Pulmonary artery endothelial cell (primary cell): ENCODE data around the gene UBE2F. TPM values are rescaled to one million over a fixed set of nuclear protein-coding genes. Genes with fewer than 3 reads are reported as not detected.

Experiments
- DNase-seq: peaks from one replicate; pipeline ENCODE4 v3.0.0-alpha.2; 2011; ENCODE audit warnings: low read depth, low spot score
- total RNA-seq: library from RNA; depleted of rRNA; stranded (reverse); fragments of >200 nt; gene quantifications from 2 replicates; pipeline ENCODE4 v1.2.3, GENCODE V29; 2014

Gene UBE2F, protein sequence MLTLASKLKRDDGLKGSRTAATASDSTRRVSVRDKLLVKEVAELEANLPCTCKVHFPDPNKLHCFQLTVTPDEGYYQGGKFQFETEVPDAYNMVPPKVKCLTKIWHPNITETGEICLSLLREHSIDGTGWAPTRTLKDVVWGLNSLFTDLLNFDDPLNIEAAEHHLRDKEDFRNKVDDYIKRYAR
- 39.1 and 47.6 TPM in 2 replicates for total RNA-seq

DNA sequence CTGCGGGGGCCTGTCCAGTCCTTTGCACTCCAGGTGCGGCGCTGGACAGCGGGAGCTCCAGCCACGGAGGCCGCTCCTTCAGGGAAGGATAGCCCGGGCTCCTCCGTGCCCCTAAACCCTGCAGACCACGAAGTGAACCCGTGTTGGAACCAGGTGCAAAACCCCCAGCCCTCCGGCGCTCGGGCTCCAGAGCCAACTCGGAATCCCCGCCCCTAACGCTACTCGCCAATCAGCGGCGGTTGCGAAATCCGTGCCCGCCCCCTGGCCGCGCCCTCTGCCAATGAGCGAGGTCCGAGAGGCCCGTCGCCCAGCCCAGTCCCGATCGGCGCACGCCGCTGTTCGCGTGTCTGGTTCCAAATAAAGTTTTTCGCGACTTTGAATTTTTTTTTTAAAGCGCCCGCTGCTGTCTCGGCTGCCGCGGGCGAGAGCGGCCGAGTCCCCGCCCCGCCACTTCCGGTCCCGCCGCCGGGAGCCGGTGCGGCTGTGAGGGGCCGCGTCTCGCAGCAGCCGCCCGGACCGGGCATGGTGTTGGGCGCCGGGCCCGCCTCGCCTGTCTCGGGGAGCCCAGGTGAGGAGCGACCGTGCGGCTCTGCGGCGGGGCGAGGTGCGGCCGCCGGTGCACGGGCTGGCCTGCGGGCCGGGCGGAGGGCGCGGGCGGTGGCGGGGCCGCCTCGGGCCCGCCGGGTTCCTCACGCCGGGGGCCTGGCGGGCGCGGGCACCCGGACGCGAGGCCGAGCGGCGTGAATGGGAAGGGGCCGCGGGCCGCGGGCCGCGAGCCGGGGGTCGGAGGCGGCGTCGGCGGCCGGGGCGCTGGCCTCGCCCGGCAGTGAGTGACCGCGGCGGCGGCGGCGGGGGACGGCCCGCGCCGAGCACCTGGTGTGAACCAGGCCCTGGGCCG lies at the start of gene UBE2F:
Gene UBE2F, plus strand, starts transcription at position 450 of the 898 bp plus-strand sequence. CDS start 6,094 bp downstream, outside the sequence.
- peak; percentile 81 for DNase-seq

DNA sequence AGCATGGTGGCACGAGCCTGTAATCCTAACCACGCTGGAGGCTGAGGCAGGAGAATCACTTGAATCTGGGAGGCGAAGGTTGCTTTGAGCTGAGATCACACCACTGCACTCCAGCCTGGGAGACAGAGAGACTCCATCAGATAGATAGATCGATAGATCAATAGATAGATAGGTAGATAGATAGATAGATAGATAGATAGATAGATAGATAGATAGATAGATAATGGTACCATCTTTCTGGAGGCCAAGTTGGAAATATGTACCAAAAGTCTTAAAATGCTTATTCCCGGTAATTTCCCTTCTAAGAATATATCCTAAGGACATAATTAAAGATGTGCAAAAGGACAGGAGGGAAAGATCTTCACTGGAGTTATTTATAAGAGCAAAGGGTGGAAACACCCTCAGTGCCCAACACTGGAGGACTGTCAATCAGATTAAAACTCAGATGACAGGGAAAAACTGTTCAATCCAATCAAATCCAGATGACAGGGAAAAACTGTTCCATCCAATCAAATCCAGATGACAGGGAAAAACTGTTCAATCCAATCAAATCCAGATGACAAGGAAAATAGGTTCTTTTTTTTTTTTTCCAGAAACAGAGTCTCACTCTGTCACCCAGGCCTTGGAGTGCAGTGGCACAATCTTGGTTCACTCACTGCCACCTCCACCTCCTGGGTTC lies 49.0 kb upstream of the UBE2F start:
- no peak for DNase-seq

DNA sequence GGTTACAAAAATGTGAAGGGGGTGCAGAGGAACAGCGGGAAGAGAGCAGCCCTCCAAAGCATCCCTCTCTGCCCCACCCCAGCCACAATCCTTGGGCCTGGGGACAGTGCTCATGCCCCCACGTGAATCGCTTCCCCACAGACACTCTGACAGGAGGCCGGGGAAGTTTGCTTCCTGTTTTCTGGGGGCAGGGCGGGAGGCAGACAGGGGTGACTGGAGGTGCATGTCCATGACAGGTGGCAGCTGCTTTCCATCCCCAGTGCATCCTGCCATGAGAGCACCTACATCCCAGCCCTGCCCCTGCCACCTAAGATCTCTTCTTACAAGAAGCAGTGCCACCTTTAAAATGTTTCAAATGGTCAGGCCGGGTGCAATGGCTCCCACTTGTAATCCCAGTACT lies 47.2 kb upstream of the UBE2F start:
- DNase-seq = no peak

DNA sequence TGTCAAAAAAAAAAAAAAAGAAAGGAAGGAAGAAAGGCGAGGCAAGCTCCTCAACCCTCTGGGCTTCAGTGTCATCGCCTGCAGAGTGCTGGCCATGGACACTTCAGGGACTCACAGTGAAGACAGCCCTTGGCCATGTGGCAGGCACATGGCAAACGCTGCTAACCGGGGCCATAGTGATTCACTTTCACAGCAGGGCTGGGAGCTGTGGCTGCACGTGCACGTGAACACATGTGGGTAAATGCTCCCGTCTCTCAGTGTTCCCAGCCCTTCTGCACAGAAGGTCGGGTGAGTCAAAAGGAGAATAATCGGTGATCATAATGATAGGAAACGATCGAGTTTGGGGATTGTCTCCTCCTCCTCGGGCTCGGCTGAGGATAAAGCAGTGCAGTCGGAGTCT lies 46.1 kb upstream of the UBE2F start:
- DNase-seq = no peak

DNA sequence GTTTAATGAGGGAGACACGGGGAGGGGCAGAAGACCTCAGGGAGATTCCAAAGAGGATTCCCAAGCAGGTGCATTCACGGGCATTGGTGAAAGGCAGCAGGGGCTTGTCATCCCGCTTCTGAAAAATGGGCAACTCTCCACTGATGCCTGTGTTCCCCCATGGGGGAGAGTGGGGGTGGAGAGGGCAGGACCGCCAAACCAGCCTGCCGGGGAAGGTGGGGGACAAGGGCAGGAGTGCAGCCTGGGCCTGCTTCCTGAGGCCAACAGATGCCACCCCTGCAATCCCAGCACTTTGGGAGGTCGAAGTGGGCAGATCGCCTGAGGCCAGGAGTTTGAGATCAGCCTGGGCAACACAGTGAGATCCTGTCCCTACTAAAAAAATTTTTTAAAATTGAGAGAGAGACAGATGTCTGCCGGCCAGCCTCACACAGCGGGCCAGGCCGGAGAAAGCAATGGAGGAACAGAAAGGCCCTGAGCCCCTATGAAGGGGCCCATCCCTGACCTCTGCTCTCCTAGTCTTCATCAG lies 44.8 kb upstream of the UBE2F start:
- no peak for DNase-seq

DNA sequence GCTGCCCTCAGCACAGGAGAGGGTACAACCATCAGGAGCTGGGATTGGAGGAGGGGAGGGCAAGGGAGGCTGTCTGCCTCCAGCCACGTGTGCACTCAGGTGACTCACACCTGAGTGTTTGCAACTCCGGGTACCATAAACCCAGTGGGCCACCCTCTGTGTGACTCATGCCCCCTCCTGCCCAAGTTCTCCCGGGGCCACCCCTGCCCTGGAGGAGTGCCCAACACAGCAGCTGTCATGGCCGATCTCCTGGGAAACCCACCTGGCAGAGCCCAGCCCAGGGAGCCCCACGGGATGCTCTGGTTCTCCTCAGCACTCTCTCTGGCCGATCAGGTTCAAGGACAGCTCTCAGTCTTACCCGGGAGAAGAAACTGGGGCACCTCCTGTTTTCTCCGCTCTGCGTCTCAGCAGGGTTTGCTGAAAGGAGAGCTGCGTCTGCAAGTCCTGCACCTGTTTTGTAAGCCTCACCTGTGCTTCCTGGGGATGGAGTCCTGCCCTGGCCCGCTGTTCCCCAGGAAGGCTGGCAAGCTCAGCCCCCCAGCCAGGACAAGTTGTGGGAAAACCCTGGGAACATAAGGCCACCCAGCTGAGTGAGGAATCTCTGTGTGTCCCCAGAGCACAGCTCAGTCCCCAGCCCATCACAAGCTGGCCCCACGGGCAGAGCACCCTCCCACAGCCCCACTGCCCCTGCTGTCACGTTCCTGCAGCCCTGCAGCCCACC lies 44.0 kb upstream of the UBE2F start:
- no peak for DNase-seq

DNA sequence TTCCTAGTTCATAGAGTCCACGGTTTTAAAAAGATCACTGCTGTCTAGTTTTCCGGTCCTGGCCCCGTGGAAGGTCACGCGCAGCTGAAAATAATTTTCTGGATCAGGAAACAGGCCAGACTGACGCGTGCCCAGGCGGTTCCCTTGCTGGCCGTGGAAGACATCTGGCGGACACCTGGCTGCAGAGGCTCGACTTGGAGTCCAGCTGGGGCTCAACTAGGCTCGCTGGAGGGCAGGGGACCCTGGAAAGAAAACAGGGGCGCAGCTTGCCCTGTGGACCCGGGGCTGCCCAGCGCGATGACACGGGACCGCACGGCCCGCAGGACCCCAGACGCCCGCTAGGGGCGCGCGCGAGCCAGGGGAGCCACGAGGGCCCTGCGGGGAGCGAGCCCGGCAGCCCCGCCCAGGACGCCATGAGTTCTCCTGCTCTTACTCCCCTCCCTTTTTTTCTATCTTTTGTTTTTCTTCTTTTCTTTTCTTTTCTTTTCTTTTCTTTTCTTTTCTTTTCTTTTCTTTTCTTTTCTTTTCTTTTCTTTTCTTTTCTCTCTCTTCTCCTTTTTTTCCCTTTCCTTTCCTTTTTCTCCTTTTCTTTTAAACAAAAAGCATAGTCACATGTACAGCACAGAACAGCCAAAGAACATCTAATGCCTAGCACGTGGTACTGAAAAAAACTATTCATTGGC lies 43.2 kb upstream of the UBE2F start:
- no peak for DNase-seq

DNA sequence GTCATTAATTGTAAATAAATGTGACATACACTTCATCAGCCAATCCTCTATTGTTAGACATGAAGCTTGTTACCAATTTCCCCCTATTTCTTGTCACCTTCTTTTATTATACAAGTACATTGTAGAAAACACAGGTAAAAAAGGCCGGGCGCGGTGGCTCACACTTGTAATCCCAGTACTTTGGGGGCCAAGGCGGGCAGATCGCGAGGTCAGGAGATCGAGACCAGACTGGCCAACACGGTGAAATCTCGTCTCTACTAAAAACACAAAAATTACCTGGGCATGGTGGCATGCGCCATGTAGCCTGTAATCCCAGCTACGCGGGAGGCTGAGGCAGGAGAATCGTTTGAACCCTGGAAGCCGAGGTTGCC lies 42.7 kb upstream of the UBE2F start:
- DNase-seq = no peak

DNA sequence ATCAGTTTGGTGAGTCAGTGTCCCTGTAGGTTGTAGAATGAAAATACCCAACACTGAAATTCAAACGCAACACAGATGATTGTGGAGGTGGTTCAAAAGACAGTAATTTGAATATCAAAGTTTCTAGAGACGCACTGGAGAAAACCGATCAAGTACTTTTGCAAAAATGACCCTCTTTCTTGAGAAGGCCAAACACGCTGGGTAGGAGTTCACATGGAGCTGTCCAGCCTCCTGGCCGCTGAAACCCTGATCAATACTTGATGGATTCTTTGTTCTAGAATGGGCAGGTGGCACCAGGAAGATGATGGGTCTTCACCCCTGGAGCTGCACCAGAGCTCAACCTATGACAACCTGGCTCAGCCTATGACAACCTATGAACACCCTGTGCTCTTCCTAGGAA lies 39.7 kb upstream of the UBE2F start:
- no peak for DNase-seq

DNA sequence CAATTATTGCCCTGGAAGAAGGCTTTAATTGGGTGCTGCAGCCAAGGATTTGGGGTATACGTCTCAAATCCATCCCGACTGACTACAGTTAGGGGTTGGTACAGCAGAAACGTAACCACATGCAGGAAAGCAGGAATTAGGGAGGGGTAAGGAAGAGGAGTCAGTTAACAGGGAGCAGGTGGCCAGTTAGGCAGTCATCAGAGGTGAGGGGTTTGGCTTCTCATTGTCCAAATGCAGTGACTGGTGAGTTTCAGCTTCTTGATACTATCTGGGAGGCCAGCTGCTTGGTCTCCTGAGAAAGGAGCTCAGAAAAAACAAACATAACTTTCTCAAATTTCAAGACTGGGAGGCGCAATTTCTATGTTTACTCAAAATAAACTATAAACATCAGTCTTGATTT lies 38.8 kb upstream of the UBE2F start:
- no peak for DNase-seq

DNA sequence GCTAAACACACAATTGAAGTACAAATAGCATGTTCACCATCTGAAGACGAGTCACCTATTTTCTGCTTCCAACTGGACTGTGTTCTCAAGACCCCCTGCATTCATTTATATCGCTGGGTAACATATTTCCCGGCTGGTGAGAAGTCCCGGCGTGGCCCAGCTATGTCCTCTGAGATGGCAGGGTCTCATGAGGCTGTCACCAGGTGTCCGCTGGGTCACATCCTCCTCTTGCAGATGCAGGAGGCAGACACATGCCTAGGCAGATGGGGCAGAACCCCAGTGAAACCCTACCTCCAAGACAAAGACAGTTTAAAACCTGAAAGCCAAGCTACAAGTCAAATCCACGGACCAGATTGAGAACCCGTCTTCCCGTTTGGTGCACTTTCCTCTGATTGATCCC lies 36.8 kb upstream of the UBE2F start:
- DNase-seq = no peak

DNA sequence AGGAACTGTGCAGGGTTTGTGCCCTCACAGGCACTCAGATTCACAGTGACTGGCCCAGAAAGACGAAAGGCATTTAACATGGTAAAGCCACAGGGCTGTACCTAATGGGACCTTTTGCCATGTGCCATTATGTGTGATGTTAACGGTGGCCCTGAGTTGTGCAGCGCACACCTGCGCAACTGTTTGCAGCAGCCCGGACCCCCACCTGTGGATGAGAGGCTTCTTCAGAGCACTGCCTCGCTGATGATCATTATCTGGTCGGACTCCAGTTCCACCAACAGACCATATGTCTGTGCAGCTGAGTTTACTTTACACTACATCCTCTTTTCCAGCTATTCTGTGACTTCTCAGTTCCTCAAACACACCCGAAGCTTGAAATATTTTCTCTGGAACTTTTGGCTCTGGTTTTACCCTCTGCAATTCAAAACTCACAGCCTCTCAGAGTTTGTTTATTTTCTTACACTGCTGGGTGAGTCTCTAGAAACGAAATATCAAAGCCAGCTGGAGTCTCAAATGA lies 35.6 kb upstream of the UBE2F start:
- DNase-seq = no peak

DNA sequence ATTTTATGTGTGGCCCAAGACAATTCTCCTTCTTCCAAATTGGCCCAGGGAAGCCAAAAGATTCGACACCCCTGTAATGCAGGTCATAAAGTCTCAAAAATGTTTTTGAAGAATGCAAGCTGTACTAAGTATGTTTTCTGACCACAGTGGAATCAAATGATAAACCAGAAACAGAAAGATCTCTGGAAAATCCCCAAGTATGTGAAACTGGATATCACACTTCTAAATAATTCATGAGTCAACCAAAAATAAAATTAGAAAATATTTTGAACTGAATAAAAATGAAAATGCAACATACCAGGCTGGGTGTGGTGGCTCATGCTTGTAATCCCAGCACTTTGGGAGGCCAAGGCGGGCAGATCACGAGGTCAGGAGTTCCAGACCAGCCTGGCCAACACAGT lies 34.1 kb upstream of the UBE2F start:
- no peak for DNase-seq

DNA sequence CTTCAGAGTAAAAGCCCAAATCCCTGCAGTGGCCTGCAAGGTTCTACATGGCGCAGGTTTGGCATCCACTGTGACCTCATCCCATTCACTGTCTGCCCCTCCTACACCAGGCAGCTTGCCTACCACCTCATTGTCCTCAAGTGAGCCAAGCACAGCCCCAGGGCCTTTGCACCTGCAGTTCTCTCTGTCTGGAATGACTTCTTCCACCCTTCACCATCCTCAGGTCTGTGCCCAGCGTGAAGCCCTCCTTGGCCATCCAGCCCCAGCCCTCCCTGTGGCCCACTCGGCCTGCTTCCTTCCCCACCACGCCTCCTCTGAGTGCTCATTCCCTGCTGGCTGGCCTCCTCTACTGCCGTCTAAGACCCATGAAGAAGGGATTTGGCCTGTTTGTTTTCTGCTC lies 32.6 kb upstream of the UBE2F start:
- no peak for DNase-seq

DNA sequence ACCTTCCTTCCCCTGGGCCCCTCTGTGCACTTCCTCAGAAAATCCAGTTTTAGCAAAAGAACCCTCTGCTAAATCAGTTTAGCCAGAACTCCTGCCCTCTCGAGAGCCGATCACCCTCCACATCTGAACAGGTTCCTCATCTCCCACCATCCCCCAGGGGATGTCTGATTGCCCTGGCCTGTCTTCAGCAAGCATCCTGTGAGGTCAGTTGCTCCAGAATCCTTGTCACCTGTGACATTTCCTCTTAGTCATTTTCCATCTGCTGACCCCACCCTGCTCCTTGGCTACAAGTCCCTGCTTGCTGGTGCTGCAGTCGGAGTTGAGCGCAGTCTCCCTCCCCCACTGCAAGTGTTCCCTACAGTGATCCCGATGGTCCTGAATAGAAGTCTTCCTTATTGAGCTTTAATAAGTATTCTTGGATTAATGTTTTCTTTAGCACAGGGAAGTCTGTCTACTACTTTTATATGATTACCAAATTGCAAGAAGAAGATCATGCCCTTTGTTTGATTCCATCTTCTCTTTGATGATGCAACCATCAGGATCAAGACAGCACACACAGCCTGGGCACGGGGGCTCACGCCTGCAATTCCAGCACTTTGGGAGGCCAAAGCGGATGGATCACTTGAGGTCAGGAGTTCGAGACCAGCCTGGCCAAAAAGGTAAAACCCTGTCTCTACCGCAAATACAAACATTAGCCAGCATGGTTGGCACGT lies 30.9 kb upstream of the UBE2F start:
- DNase-seq = no peak

DNA sequence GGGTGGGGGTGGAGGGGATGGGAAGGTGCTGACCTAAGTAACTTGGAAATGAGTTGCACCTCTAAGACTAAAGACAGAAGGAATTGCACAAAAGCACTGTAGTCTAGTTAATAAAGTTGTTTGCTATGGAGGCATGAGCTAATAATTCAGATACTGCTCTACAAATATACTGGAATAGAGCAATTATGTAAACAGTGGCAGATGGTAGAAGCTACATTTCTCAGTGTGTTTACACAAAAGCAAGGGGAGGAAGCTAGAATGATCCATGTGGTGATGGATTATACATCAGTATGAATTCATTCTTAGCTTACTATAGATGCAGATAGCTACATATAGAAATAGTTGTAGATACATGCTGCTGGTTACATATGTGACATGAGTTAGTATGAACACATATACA lies 27.6 kb upstream of the UBE2F start:
- DNase-seq = no peak

DNA sequence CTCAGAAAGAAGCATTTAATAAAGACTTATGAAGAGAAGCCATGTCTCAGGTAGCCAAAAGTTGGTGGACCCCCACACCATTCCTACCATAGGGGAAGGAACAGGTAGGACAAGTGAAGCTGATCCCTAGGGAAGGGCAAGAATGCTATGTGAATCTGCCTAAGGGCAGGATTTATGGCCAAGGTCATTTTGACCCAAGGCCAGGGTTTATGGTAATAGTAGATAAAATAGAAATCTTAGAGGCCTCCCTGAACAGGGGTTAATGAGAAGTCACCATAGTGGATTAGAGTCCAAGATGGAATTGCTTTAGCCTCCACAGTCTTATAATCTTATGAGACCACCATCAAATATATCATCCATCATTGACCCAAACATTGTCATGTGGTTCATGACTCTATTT lies 26.0 kb upstream of the UBE2F start:
- no peak for DNase-seq

DNA sequence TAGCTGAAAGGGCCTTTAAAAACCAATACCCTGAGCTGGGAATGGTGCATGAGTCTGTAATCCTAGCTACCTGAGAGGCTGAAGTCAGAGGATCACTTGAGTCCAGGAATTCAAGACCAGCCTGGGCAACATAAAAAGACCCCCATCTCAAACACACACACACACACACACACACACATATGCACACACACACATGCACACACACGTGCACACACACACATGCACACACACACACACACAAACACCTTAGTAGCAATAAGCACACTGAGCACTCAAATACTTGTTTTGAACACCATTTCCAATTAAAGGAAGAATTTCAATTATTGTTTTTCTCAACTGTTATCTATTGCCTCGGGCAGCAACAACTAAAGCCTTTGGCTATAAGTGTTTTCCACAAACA lies 25.6 kb upstream of the UBE2F start:
- no peak for DNase-seq

DNA sequence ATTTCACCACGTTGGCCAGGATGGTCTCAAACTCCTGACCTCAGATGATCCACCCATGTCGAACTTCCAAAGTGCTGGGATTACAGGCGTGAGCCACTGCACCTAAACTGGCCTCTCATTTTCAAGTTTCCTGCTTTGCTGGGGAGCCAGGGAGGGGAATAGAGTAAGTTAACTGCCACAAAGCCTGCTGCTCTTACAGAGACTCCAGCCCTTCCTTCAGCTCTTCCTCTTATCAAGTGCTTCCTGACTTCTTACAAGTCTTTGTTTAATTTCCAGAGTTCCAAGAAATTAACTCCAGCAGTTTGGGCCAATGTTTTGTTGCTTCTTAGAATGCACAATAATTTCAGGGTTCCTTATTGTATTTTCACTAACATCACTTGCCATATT lies 24.3 kb upstream of the UBE2F start:
- no peak for DNase-seq

DNA sequence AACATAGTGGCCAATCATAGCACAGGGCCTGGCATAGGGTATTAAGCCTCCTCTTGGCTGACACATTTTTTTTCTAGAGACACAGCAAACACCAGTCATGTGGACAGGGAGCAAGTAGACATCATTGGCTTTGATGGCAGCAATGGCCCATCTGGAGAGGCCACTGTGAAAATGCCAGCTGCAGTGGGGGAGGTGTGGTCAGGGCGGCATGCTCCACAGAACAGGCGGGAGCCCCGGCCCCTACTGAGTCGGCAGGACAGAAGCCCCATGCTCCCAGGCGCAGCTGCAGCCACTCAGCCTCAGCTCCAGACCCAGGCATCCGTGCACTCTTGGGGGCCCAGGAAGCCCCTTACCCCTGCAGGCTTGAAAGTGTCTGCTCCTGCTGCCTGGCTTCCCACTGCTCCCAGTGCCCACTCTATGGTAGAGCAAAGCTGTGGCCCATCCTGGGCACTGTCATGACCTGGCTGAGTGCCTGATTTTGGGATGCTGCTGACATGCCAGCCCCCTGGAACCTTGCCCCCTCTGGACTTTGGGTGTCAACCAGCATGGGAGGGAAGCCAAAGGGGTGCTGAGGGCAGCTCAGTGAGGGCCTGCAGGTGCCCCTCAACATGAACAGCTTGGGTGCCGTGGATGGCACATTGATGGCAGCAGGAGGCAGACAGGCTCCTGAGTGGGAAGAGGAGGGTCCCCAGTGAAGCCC lies 23.3 kb upstream of the UBE2F start:
- no peak for DNase-seq
